ENCODE measurements around the gene QRFPR. TPM values are rescaled to one million over a fixed set of nuclear protein-coding genes. Genes with fewer than 3 reads are reported as not detected.
"Not testable (repeated sequence)": the region's sequence is repeated elsewhere in the genome, so short reads cannot be mapped to it uniquely, and the experiment has no call there.

QRFPR gene
- total RNA-seq = not detected
- long read RNA-seq = 0 reads

- WGBS (ENCODE audit: insufficient coverage, low coverage, low lambda C conversion rate, missing lambda C conversion rate) = 22% methylated on average over 10 of the region's 35 CpGs
- Histone ChIP-seq H3K27ac (no peak within 1 kb of the TSS), H3K27me3 (peaks cover 4 to 25% of the 10 kb centered on the region in 2 donors)
Observed at GRCh38 chr4:121380776-121381462, at the start of gene QRFPR. Gene QRFPR (minus strand): TSS chr4:121381018. CDS start chr4:121380647, 371 bp downstream.

DNA sequence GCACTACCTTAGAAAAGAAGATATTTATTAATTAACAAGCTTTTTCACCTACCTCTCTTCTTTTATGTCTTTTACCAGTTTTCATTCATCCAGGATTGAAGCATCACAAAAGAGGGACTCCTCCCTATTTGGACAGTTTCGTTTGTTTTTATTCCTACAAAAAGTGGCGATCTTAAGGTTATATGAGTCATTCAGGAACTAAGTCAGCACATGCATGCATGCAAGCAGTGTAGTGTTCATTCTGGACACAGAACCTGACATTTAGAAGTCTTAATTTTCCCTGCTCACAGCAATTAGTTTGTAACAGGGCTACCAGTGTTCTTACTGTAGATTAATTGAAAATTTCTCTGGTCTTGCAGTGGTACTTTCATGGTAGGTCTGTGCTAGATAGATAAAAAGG is 47.9 kb upstream of the QRFPR start:
- Histone ChIP-seq H3K9me3 (no peaks in the 10 kb centered on the region), H3K27me3 (no peaks in the 10 kb centered on the region), H3K27ac (no peak overlapping the region), H3K36me3 (no peaks in the 10 kb centered on the region), H3K4me1 (no peaks in the 10 kb centered on the region), H3K4me3 (no peak overlapping the region)
- no peak for DNase-seq
- TF ChIP-seq POLR2A (IDR thresholded peaks at IDR 0.05) = no peak
- no peak for TF ChIP-seq CTCF (IDR thresholded peaks at IDR 0.05)
- ATAC-seq = no peak
- intact Hi-C loops (cut with DNase I) = no loop called here
- WGBS (ENCODE audit: insufficient coverage, low coverage, low lambda C conversion rate, missing lambda C conversion rate) = 24% methylated on average over 2 of the region's 2 CpGs

More at GRCh38 chr4:121380776-121381462, at the start of gene QRFPR:
- no peak for DNase-seq
- ATAC-seq = no peak
- no peaks in the 10 kb centered on the region for H3K36me3 ChIP-seq
- H3K9me3 ChIP-seq = no peaks in the 10 kb centered on the region
- H3K4me3 ChIP-seq = no peak within 1 kb of the TSS
- TF ChIP-seq CTCF (IDR thresholded peaks at IDR 0.05) (no peak), POLR2A (IDR thresholded peaks at IDR 0.05) (no peak)
- intact Hi-C loops (cut with DNase I) = no loop called here
- no peaks in the 10 kb centered on the region for H3K4me1 ChIP-seq

- Histone ChIP-seq H3K9me3 (no peaks in the 10 kb centered on the region), H3K36me3 (no peaks in the 10 kb centered on the region), H3K27ac (no peak overlapping the region), H3K27me3 (no peaks in the 10 kb centered on the region), H3K4me1 (no peaks in the 10 kb centered on the region), H3K4me3 (no peak overlapping the region)
- WGBS (ENCODE audit: insufficient coverage, low coverage, low lambda C conversion rate, missing lambda C conversion rate) = 31% methylated on average over 4 of the region's 4 CpGs
- intact Hi-C loops (cut with DNase I) = no loop called here
- TF ChIP-seq CTCF (IDR thresholded peaks at IDR 0.05) (no peak), POLR2A (IDR thresholded peaks at IDR 0.05) (no peak)
- DNase-seq (no peak), ATAC-seq (no peak)
Observed at GRCh38 chr4:121421594-121421993, 40.8 kb upstream of the QRFPR start.

GRCh38 chr4:121411151-121411744 is 30.4 kb upstream of the QRFPR start:
- ATAC-seq = no peak
- WGBS (ENCODE audit: insufficient coverage, low coverage, low lambda C conversion rate, missing lambda C conversion rate) = 33% methylated on average over 1 of the region's 2 CpGs
- intact Hi-C loops (cut with DNase I) = no loop called here

DNA sequence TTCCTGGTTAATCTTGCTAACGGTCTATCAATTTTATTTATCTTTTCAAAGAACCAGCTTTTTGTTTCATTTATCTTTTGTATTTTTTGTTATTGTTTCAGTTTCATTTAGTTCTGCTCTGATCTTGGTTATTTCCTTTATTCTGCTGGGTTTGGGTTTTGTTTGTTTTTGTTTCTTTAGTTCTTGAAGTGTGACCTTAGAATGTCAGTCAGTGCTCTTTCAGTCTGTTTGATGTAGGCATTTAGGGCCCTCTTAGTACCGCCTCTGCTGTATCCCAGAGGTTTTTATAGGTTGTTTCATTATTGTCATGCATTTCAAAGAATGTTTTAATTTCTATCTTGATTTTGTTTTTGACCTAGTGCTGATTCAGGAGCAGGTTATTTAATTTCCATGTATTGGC is 27.7 kb upstream of the QRFPR start:
- H3K27me3 ChIP-seq; DNase-seq; H3K27ac ChIP-seq; intact Hi-C loops (cut with DNase I); H3K9me3 ChIP-seq; H3K36me3 ChIP-seq; H3K4me1 ChIP-seq; ATAC-seq; H3K4me3 ChIP-seq: not testable (repeated sequence)
- WGBS (ENCODE audit: insufficient coverage, low coverage, low lambda C conversion rate, missing lambda C conversion rate) = 28% methylated on average over 2 of the region's 2 CpGs

More at GRCh38 chr4:121411151-121411744, 30.4 kb upstream of the QRFPR start:
- no peak overlapping the region for H3K27ac ChIP-seq
- no peak overlapping the region for H3K4me3 ChIP-seq
- H3K36me3 ChIP-seq = no peaks in the 10 kb centered on the region
- no peak for TF ChIP-seq POLR2A (IDR thresholded peaks at IDR 0.05)
- no peak for TF ChIP-seq CTCF (IDR thresholded peaks at IDR 0.05)
- no peaks in the 10 kb centered on the region for H3K27me3 ChIP-seq
- no peaks in the 10 kb centered on the region for H3K9me3 ChIP-seq
- no peak for DNase-seq
- H3K4me1 ChIP-seq = no peaks in the 10 kb centered on the region

Measured in right lobe of liver (tissue), 6 donors.